ENCODE measurements around the gene RTN4R. TPM values are rescaled to one million over a fixed set of nuclear protein-coding genes. Genes with fewer than 3 reads are reported as not detected.
"Not testable (repeated sequence)": the region's sequence is repeated elsewhere in the genome, so short reads cannot be mapped to it uniquely, and the experiment has no call there.

The RTN4R gene
- total and polyA plus RNA-seq, 9 donors, result 0.48 to 8.2 (median 1.8) TPM; not detected in 1

- H3K4me1 ChIP-seq (ENCODE audit: insufficient read depth), result no peaks in the 10 kb centered on the region
- intact Hi-C loops (cut with DNase I), result loop anchor here in 1 of 4 donors (5.0 kb wide), 1 partner anchor 125 kb away; no protein-coding TSS in a partner anchor
- H3K27me3 ChIP-seq, result no peaks in the 10 kb centered on the region
- no peak overlapping the region for H3K27ac ChIP-seq
- H3K36me3 ChIP-seq, result no peaks in the 10 kb centered on the region
- TF ChIP-seq POLR2A (IDR thresholded peaks at IDR 0.05) (no peak), EP300 (IDR thresholded peaks at IDR 0.05) (no peak)
- TF ChIP-seq, protein P1, sequence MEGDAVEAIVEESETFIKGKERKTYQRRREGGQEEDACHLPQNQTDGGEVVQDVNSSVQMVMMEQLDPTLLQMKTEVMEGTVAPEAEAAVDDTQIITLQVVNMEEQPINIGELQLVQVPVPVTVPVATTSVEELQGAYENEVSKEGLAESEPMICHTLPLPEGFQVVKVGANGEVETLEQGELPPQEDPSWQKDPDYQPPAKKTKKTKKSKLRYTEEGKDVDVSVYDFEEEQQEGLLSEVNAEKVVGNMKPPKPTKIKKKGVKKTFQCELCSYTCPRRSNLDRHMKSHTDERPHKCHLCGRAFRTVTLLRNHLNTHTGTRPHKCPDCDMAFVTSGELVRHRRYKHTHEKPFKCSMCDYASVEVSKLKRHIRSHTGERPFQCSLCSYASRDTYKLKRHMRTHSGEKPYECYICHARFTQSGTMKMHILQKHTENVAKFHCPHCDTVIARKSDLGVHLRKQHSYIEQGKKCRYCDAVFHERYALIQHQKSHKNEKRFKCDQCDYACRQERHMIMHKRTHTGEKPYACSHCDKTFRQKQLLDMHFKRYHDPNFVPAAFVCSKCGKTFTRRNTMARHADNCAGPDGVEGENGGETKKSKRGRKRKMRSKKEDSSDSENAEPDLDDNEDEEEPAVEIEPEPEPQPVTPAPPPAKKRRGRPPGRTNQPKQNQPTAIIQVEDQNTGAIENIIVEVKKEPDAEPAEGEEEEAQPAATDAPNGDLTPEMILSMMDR (IDR thresholded peaks at IDR 0.05), result no peak
- 68 to 76% (median 69%) methylated on average over 12 of the region's 12 CpGs for WGBS, 3 donors
- no peaks in the 10 kb centered on the region for H3K9me3 ChIP-seq
- DNase-seq, result no peak
- H3K4me3 ChIP-seq, result no peak overlapping the region
These were observed 13.8 kb upstream of the RTN4R start for GRCh38 chr22:20281891-20282290.

DNA sequence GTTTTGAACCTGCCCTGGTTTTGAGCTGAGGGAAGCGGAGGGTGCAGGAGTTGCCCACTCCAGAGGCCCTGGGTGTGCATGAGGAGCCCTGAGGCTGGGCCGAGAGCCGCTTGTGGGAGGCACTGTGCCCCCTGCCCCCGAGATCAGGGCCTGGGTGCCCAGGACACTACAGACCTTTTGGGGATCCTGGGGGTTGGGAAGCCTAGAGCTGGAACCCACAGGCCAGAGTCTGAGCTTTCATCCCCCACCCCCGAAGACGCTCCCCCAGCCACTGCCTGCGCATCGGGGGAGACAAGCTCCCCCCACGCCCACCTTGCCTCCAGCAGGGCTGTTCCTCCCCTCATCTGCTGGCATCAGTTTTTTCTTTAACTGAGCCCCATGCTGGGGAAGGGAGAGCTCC is 13.4 kb upstream of the RTN4R start:
- not testable (repeated sequence) for H3K4me1 ChIP-seq (ENCODE audit: insufficient read depth); H3K4me3 ChIP-seq; H3K36me3 ChIP-seq; H3K27ac ChIP-seq; H3K27me3 ChIP-seq; DNase-seq; H3K9me3 ChIP-seq
- intact Hi-C loops (cut with DNase I), result loop anchor here in 1 of 4 donors (5.0 kb wide), 1 partner anchor 124 kb away; no protein-coding TSS in a partner anchor
- 68 to 71% (median 68%) methylated on average over 9 of the region's 9 CpGs for WGBS, 3 donors

GRCh38 chr22:20280866-20281265 is 12.7 kb upstream of the RTN4R start:
- intact Hi-C loops (cut with DNase I), result loop anchor here in 1 of 4 donors (5.0 kb wide), 1 partner anchor 124 kb away; no protein-coding TSS in a partner anchor
- no peak for DNase-seq
- TF ChIP-seq EP300 (IDR thresholded peaks at IDR 0.05) (no peak), POLR2A (IDR thresholded peaks at IDR 0.05) (no peak)
- TF ChIP-seq, protein P1 (IDR thresholded peaks at IDR 0.05), result no peak
- Histone ChIP-seq H3K4me3 (no peak overlapping the region), H3K4me1 (ENCODE audit: insufficient read depth) (no peaks in the 10 kb centered on the region), H3K27ac (no peak overlapping the region), H3K36me3 (no peaks in the 10 kb centered on the region), H3K27me3 (no peaks in the 10 kb centered on the region), H3K9me3 (no peaks in the 10 kb centered on the region)
- 67 to 81% (median 77%) methylated on average over 11 to 12 of the region's 12 CpGs for WGBS, 3 donors

DNA sequence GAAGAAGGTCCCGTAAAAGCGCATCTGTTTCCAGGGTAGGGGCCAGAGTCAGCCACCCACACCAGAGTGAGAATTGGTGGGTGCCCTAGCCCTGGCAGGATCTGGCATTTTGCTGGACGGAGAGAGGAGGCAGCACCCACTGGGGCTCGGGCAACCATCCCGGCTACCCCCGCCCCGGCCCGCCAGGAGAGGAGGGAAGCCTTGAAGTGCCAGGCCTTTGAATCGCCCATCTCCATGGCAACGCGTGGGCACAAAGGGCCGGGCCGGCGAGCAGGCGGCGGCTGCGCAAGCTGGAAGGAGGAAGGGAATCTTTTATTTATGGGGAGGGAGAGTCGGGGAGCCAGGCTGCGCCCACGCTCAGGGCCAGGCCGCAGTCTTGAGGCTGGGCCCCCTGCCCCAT is 12.0 kb upstream of the RTN4R start:
- H3K4me1 ChIP-seq (ENCODE audit: insufficient read depth); H3K36me3 ChIP-seq; H3K9me3 ChIP-seq; H3K4me3 ChIP-seq; H3K27ac ChIP-seq; H3K27me3 ChIP-seq; DNase-seq: not testable (repeated sequence)
- intact Hi-C loops (cut with DNase I), result loop anchor here in 1 of 4 donors (5.0 kb wide), 1 partner anchor 123 kb away; no protein-coding TSS in a partner anchor
- 65 to 73% (median 72%) methylated on average over 14 to 20 of the region's 21 CpGs for WGBS, 3 donors

- intact Hi-C loops (cut with DNase I), result loop anchor here in 1 of 4 donors (5.0 kb wide), 1 partner anchor 122 kb away; no protein-coding TSS in a partner anchor
- WGBS, 3 donors, result 52 to 67% (median 59%) methylated on average over 12 to 15 of the region's 15 CpGs
- TF ChIP-seq EP300 (IDR thresholded peaks at IDR 0.05) (no peak), POLR2A (IDR thresholded peaks at IDR 0.05) (no peak)
- TF ChIP-seq, protein P1 (IDR thresholded peaks at IDR 0.05), result no peak
These were observed 11.6 kb upstream of the RTN4R start for GRCh38 chr22:20279662-20280134.

DNA sequence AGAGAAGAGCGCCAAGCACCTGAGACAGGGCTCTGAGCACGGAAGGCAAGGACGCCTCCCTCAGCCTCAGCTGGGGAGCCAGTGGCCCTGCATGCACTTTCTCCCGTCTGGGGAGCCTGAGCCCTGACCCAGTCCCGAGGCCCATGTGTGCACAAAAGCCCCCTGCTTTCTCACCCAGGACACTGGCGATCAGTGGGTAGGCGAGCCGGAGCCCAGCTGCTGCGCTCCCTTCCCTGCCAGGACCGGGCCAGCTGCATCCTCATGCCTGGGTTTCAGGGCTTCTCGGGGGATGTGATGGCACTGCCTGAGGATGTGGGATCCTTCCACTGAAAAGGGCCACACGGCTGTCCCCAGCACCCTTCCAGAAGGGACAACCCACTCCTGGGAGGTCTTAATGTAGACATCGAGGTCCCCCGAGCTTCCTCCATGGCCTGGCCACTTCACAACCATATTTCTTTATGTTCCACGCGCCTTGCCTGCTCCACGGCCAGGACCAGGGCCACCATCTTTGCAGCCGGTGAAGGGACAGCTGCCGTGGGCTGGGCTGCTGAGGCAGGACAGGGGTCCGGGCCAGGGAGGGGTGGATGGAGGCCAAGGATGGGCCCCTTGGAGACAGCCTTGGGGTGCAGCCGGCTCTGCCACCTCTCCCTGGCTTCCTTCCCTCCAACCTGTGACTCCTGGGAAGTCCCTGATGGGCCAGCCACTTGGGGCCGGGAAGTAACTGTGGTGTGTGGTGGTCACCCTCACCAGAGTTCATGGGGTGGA is 10.8 kb upstream of the RTN4R start:
- 74 to 88% (median 77%) methylated on average over 9 to 22 of the region's 22 CpGs for WGBS, 3 donors
- DNase-seq; H3K27me3 ChIP-seq; H3K4me3 ChIP-seq; H3K4me1 ChIP-seq (ENCODE audit: insufficient read depth); H3K9me3 ChIP-seq; H3K27ac ChIP-seq; intact Hi-C loops (cut with DNase I); H3K36me3 ChIP-seq: not testable (repeated sequence)

More at GRCh38 chr22:20279662-20280134, 11.6 kb upstream of the RTN4R start:
- Histone ChIP-seq H3K4me3 (no peak overlapping the region), H3K36me3 (no peaks in the 10 kb centered on the region), H3K9me3 (no peaks in the 10 kb centered on the region), H3K27ac (no peak overlapping the region), H3K4me1 (ENCODE audit: insufficient read depth) (no peaks in the 10 kb centered on the region), H3K27me3 (no peaks in the 10 kb centered on the region)
- no peak for DNase-seq

- WGBS, 3 donors, result 81 to 82% (median 82%) methylated on average over 9 to 17 of the region's 18 CpGs
- intact Hi-C loops (cut with DNase I); H3K27me3 ChIP-seq; H3K4me1 ChIP-seq (ENCODE audit: insufficient read depth); H3K27ac ChIP-seq; H3K9me3 ChIP-seq; H3K4me3 ChIP-seq; DNase-seq; H3K36me3 ChIP-seq: not testable (repeated sequence)
These were observed 10.0 kb upstream of the RTN4R start for GRCh38 chr22:20277936-20278635.

Data from ovary (tissue), 9 donors.